ENCODE results near the gene MAPK8IP2.
"Not testable (repeated sequence)": the region's sequence is repeated elsewhere in the genome, so short reads cannot be mapped to it uniquely, and the experiment has no call there.

MAPK8IP2 gene

GRCh38 chr22:50641696-50642607 is 41.4 kb downstream of the MAPK8IP2 start:
- no peak for DNase-seq

GRCh38 chr22:50643021-50643820 is 42.6 kb downstream of the MAPK8IP2 start:
- not testable (repeated sequence) for DNase-seq

GRCh38 chr22:50643821-50644101 is 43.2 kb downstream of the MAPK8IP2 start:
- not testable (repeated sequence) for DNase-seq

- no peak for DNase-seq
Observed at GRCh38 chr22:50653256-50653655, 52.7 kb downstream of the MAPK8IP2 start.

- DNase-seq = not testable (repeated sequence)
Observed at GRCh38 chr22:50654664-50655063, 54.1 kb downstream of the MAPK8IP2 start.

GRCh38 chr22:50656122-50657070 is 55.8 kb downstream of the MAPK8IP2 start:
- DNase-seq = no peak

- no peak for DNase-seq
Observed at GRCh38 chr22:50657925-50658324, 57.3 kb downstream of the MAPK8IP2 start.

- not testable (repeated sequence) for DNase-seq
Observed at GRCh38 chr22:50659711-50660110, 59.1 kb downstream of the MAPK8IP2 start.

GRCh38 chr22:50660306-50660705 is 59.7 kb downstream of the MAPK8IP2 start:
- no peak for DNase-seq
